GM21447 (cell line): ENCODE measurements around the gene SLC22A23.

Source experiments
- ATAC-seq: cut with Tn5 transposase; IDR thresholded peaks from one replicate; pipeline ENCODE4 v1.9.1; 2021; ENCODE audit not compliant: unreplicated experiment

SLC22A23 gene

GRCh38 chr6:3456898-3457709, at the start of gene SLC22A23:
SLC22A23 (minus strand) TSS chr6:3457050; CDS start chr6:3456559, 491 bp downstream.
- ATAC-seq: peak; percentile 42

GRCh38 chr6:3506200-3506599, 49.4 kb upstream of the SLC22A23 start:
- ATAC-seq: no peak

GRCh38 chr6:3504938-3505805, 48.3 kb upstream of the SLC22A23 start:
- ATAC-seq: no peak

- no peak for ATAC-seq
These were observed 47.5 kb upstream of the SLC22A23 start for GRCh38 chr6:3504354-3504753.

- ATAC-seq: no peak
These were observed 45.1 kb upstream of the SLC22A23 start for GRCh38 chr6:3501826-3502500.

- no peak for ATAC-seq
These were observed 43.6 kb upstream of the SLC22A23 start for GRCh38 chr6:3500262-3501014.

- ATAC-seq: no peak
These were observed 42.8 kb upstream of the SLC22A23 start for GRCh38 chr6:3499603-3500002.

GRCh38 chr6:3496395-3496794, 39.5 kb upstream of the SLC22A23 start:
- ATAC-seq: no peak

- no peak for ATAC-seq
These were observed 37.7 kb upstream of the SLC22A23 start for GRCh38 chr6:3494391-3495100.

GRCh38 chr6:3490625-3490980, 33.8 kb upstream of the SLC22A23 start:
- no peak for ATAC-seq

- no peak for ATAC-seq
These were observed 33.2 kb upstream of the SLC22A23 start for GRCh38 chr6:3489961-3490624.

GRCh38 chr6:3489027-3489757, 32.3 kb upstream of the SLC22A23 start:
- no peak for ATAC-seq

- no peak for ATAC-seq
These were observed 28.1 kb upstream of the SLC22A23 start for GRCh38 chr6:3484946-3485345.

- ATAC-seq: no peak
These were observed 27.3 kb upstream of the SLC22A23 start for GRCh38 chr6:3484192-3484591.

GRCh38 chr6:3483675-3484074, 26.8 kb upstream of the SLC22A23 start:
- ATAC-seq: no peak

GRCh38 chr6:3482869-3483268, 26.0 kb upstream of the SLC22A23 start:
- no peak for ATAC-seq

- no peak for ATAC-seq
These were observed 24.8 kb upstream of the SLC22A23 start for GRCh38 chr6:3481640-3482039.

- no peak for ATAC-seq
These were observed 23.2 kb upstream of the SLC22A23 start for GRCh38 chr6:3480009-3480408.

- no peak for ATAC-seq
These were observed 16.9 kb upstream of the SLC22A23 start for GRCh38 chr6:3473773-3474172.
